Stomach smooth muscle (tissue), 2 donors: ENCODE measurements around the gene ZIC2.
"Not testable (repeated sequence)": the region's sequence is repeated elsewhere in the genome, so short reads cannot be mapped to it uniquely, and the experiment has no call there.

Experiments
- H3K27ac ChIP-seq: one replicate; pipeline ENCODE4 v1.7.0; 2013; ENCODE audit warnings: mild to moderate bottlenecking, low read length, inconsistent platforms
- H3K27me3 ChIP-seq, 2 donors: one replicate each; pipeline ENCODE4 v1.7.0; 2013; ENCODE audit warnings: low read length in 2 of 2; ENCODE audit not compliant: insufficient read depth in 2 of 2, control insufficient read depth in 1 of 2
- H3K36me3 ChIP-seq, 2 donors: one replicate each; pipeline ENCODE4 v1.7.0; 2013; ENCODE audit warnings: low read length in 2 of 2; ENCODE audit not compliant: control insufficient read depth in 2 of 2, insufficient read depth in 2 of 2
- H3K4me1 ChIP-seq: one replicate; pipeline ENCODE4 v1.7.0; 2013; ENCODE audit warnings: low read length; ENCODE audit not compliant: control insufficient read depth, insufficient read depth
- H3K4me3 ChIP-seq, 2 donors: one replicate each; pipeline ENCODE4 v1.7.0; 2013; ENCODE audit warnings: low read length in 2 of 2
- H3K9ac ChIP-seq, 2 donors: one replicate each; pipeline ENCODE4 v1.7.0; 2013; ENCODE audit warnings: low read length in 2 of 2, mild to moderate bottlenecking in 1 of 2
- H3K9me3 ChIP-seq, 2 donors: one replicate each; pipeline ENCODE4 v1.7.0; 2013; ENCODE audit warnings: low read length in 2 of 2; ENCODE audit not compliant: control insufficient read depth in 2 of 2
- donor health status: healthy.
- donor health status: Pancreatic carcinoma.

The ZIC2 gene

GRCh38 chr13:99948907-99949678, 32.5 kb upstream of the ZIC2 start:
- no peak overlapping the region for H3K27ac ChIP-seq
- no peak overlapping the region for H3K4me3 ChIP-seq
- H3K9me3 ChIP-seq, result no peaks in the 10 kb centered on the region
- H3K36me3 ChIP-seq, result no peaks in the 10 kb centered on the region
- H3K4me1 ChIP-seq, result no peaks in the 10 kb centered on the region
- H3K27me3 ChIP-seq, result peaks cover 11 to 23% of the 10 kb centered on the region in 2 donors
- H3K9ac ChIP-seq, result no peak overlapping the region

GRCh38 chr13:99949679-99950413, 31.7 kb upstream of the ZIC2 start:
- Histone ChIP-seq H3K4me1 (no peaks in the 10 kb centered on the region), H3K27me3 (peaks cover 17 to 22% of the 10 kb centered on the region in 2 donors), H3K4me3 (no peak overlapping the region), H3K9me3 (no peaks in the 10 kb centered on the region), H3K36me3 (no peaks in the 10 kb centered on the region), H3K27ac (no peak overlapping the region), H3K9ac (no peak overlapping the region)

GRCh38 chr13:99951666-99952065, 29.9 kb upstream of the ZIC2 start:
- not testable (repeated sequence) for H3K9ac ChIP-seq, H3K36me3 ChIP-seq, H3K27ac ChIP-seq, H3K4me3 ChIP-seq, H3K9me3 ChIP-seq
- peaks cover 29 to 32% of the 10 kb centered on the region in 2 donors for H3K27me3 ChIP-seq
- H3K4me1 ChIP-seq, result peaks cover 11% of the 10 kb centered on the region

- no peak overlapping the region for H3K27ac ChIP-seq
- peaks cover 43 to 48% of the 10 kb centered on the region in 2 donors for H3K27me3 ChIP-seq
- no peaks in the 10 kb centered on the region for H3K9me3 ChIP-seq
- no peak overlapping the region for H3K9ac ChIP-seq
- no peak overlapping the region for H3K4me3 ChIP-seq
- H3K4me1 ChIP-seq, result peaks cover 21% of the 10 kb centered on the region
- no peaks in the 10 kb centered on the region for H3K36me3 ChIP-seq
Measured at GRCh38 chr13:99953138-99953755, 28.3 kb upstream of the ZIC2 start.

- Histone ChIP-seq H3K27me3 (peaks cover 59 to 65% of the 10 kb centered on the region in 2 donors), H3K9ac (no peak overlapping the region), H3K27ac (no peak overlapping the region), H3K9me3 (no peaks in the 10 kb centered on the region), H3K36me3 (no peaks in the 10 kb centered on the region), H3K4me1 (peaks cover 34% of the 10 kb centered on the region), H3K4me3 (no peak overlapping the region)
Measured at GRCh38 chr13:99955107-99955746, 26.4 kb upstream of the ZIC2 start.

- Histone ChIP-seq H3K9me3 (no peaks in the 10 kb centered on the region), H3K27me3 (peaks cover 63 to 69% of the 10 kb centered on the region in 2 donors), H3K9ac (no peak overlapping the region), H3K4me3 (peak overlapping the region; percentile 3 to 61), H3K27ac (no peak overlapping the region), H3K36me3 (no peaks in the 10 kb centered on the region), H3K4me1 (peaks cover 34% of the 10 kb centered on the region)
Measured at GRCh38 chr13:99955747-99956472, 25.7 kb upstream of the ZIC2 start.

- H3K36me3 ChIP-seq, result no peaks in the 10 kb centered on the region
- peaks cover 34% of the 10 kb centered on the region for H3K4me1 ChIP-seq
- H3K9me3 ChIP-seq, result no peaks in the 10 kb centered on the region
- H3K27ac ChIP-seq, result no peak overlapping the region
- H3K9ac ChIP-seq, result no peak overlapping the region
- H3K27me3 ChIP-seq, result peaks cover 66 to 77% of the 10 kb centered on the region in 2 donors
- H3K4me3 ChIP-seq, result peak overlapping the region; percentile 44 to 61
Measured at GRCh38 chr13:99956473-99957349, 24.9 kb upstream of the ZIC2 start.

- Histone ChIP-seq H3K27ac (no peak overlapping the region), H3K9ac (no peak overlapping the region), H3K9me3 (no peaks in the 10 kb centered on the region), H3K4me1 (peaks cover 34% of the 10 kb centered on the region), H3K27me3 (peaks cover 69 to 86% of the 10 kb centered on the region in 2 donors), H3K4me3 (no peak overlapping the region), H3K36me3 (no peaks in the 10 kb centered on the region)
Measured at GRCh38 chr13:99958406-99959126, 23.0 kb upstream of the ZIC2 start.

- Histone ChIP-seq H3K27ac (no peak overlapping the region), H3K27me3 (peaks cover 75 to 90% of the 10 kb centered on the region in 2 donors), H3K36me3 (no peaks in the 10 kb centered on the region), H3K4me3 (no peak overlapping the region), H3K9ac (no peak overlapping the region), H3K4me1 (peaks cover 34% of the 10 kb centered on the region), H3K9me3 (no peaks in the 10 kb centered on the region)
Measured at GRCh38 chr13:99959127-99959539, 22.5 kb upstream of the ZIC2 start.
